Stimulated activated CD8-positive, alpha-beta memory T cell treated with anti-CD3 and anti-CD28 coated beads, Interleukin-12 subunit alpha, Interleukin-12 subunit beta, amount 100 ng/mL, for 4 hours (primary cell): ENCODE data around the gene SKIC8.
A peak's percentile ranks its signal among the peaks of the same experiment; 100 is the strongest.

Experiments used
- DNase-seq: peaks from one replicate; pipeline ENCODE4 v3.0.0-alpha.2; 2020; ENCODE audit warnings: low read depth

Gene SKIC8

GRCh38 chr15:78299101-78299930 is at the start of gene SKIC8:
TSS of gene SKIC8 (minus strand) at chr15:78299609. CDS start at chr15:78295686, 3,923 bp downstream.
- DNase-seq: peak; percentile 85

- DNase-seq: no peak
These were observed 48.5 kb upstream of the SKIC8 start for GRCh38 chr15:78347586-78348543.

GRCh38 chr15:78345396-78346125 is 46.2 kb upstream of the SKIC8 start:
- DNase-seq: no peak

- no peak for DNase-seq
These were observed 44.1 kb upstream of the SKIC8 start for GRCh38 chr15:78343276-78344060.

- no peak for DNase-seq
These were observed 42.6 kb upstream of the SKIC8 start for GRCh38 chr15:78342021-78342420.

- DNase-seq: no peak
These were observed 41.9 kb upstream of the SKIC8 start for GRCh38 chr15:78341057-78341987.

GRCh38 chr15:78340231-78341056 is 41.0 kb upstream of the SKIC8 start, which contains the start of gene CRABP1:
TSS of gene CRABP1 (plus strand) at chr15:78340353. CDS start at chr15:78340429, 76 bp downstream.
- no peak for DNase-seq

GRCh38 chr15:78339559-78339958 is 40.1 kb upstream of the SKIC8 start:
- DNase-seq: no peak

GRCh38 chr15:78338781-78339180 is 39.4 kb upstream of the SKIC8 start:
- DNase-seq: no peak

GRCh38 chr15:78335985-78336384 is 36.6 kb upstream of the SKIC8 start:
- DNase-seq: no peak

GRCh38 chr15:78334845-78335244 is 35.4 kb upstream of the SKIC8 start:
- DNase-seq: no peak

- no peak for DNase-seq
These were observed 30.2 kb upstream of the SKIC8 start for GRCh38 chr15:78329625-78330024.

GRCh38 chr15:78327466-78327865 is 28.1 kb upstream of the SKIC8 start:
- DNase-seq: no peak

- no peak for DNase-seq
These were observed 25.9 kb upstream of the SKIC8 start for GRCh38 chr15:78325092-78325843.

- DNase-seq: no peak
These were observed 24.7 kb upstream of the SKIC8 start for GRCh38 chr15:78324144-78324543.

- DNase-seq: no peak
These were observed 24.3 kb upstream of the SKIC8 start for GRCh38 chr15:78323693-78324092.

- DNase-seq: no peak
These were observed 23.5 kb upstream of the SKIC8 start for GRCh38 chr15:78322724-78323521.

GRCh38 chr15:78322243-78322642 is 22.8 kb upstream of the SKIC8 start:
- no peak for DNase-seq
